RWPE1 (cell line): ENCODE data around the gene GRM8.

Experiments
- CTCF ChIA-PET: fragments of 350-600 bp; sonication (Branson Sonifier 250); formaldehyde crosslinking; extraction: SDS; loops from one replicate; lab custom pipeline; 2021; lab: Yijun Ruan, JAX
- POLR2A ChIA-PET: fragments of 400-600 bp; formaldehyde crosslinking; extraction: SDS; loops from one replicate; lab custom pipeline; 2020; ENCODE audit warnings: antibody characterized with exemption; ENCODE audit not compliant: low non-redundant PET; lab: Yijun Ruan, JAX
- DNase-seq: peaks from one replicate; pipeline ENCODE4 v3.0.0; 2012; ENCODE audit warnings: low spot score
- H3K27ac ChIP-seq: fragments of 450-650 bp; 2 replicates; pipeline ENCODE4 v1.5.1; 2017
- TF ChIP-seq, protein P1 (sequence below): fragments of 450-650 bp; conservative IDR thresholded peaks from 2 replicates; pipeline ENCODE4 v1.5.1; 2017; ENCODE audit warnings: low read depth, mild to moderate bottlenecking

The GRM8 gene

DNA sequence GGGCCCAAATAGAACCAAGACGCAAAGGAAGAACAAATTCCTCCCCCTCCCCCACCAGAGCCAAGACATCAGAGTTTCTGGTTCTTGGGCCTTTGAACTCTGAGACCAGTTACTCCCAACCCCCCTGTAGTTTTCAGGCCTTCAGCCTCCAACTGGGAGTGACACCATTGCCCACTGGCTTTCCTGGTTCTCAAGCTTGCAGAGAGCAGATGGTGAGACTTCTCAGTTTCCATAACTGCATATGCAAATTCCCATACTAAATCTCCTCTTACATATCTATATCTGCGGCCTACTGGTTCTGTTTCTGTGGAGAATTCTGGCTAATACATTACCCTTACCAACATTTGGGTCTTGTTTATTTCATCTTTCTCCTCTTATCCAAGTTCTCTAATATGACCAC is 762.9 kb downstream of the GRM8 start:
- CTCF ChIA-PET, result no interaction called here
- TF ChIP-seq, protein P1, sequence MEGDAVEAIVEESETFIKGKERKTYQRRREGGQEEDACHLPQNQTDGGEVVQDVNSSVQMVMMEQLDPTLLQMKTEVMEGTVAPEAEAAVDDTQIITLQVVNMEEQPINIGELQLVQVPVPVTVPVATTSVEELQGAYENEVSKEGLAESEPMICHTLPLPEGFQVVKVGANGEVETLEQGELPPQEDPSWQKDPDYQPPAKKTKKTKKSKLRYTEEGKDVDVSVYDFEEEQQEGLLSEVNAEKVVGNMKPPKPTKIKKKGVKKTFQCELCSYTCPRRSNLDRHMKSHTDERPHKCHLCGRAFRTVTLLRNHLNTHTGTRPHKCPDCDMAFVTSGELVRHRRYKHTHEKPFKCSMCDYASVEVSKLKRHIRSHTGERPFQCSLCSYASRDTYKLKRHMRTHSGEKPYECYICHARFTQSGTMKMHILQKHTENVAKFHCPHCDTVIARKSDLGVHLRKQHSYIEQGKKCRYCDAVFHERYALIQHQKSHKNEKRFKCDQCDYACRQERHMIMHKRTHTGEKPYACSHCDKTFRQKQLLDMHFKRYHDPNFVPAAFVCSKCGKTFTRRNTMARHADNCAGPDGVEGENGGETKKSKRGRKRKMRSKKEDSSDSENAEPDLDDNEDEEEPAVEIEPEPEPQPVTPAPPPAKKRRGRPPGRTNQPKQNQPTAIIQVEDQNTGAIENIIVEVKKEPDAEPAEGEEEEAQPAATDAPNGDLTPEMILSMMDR, result no peak
- no peak overlapping the region for H3K27ac ChIP-seq
- POLR2A ChIA-PET, result no interaction called here
- no peak for DNase-seq

DNA sequence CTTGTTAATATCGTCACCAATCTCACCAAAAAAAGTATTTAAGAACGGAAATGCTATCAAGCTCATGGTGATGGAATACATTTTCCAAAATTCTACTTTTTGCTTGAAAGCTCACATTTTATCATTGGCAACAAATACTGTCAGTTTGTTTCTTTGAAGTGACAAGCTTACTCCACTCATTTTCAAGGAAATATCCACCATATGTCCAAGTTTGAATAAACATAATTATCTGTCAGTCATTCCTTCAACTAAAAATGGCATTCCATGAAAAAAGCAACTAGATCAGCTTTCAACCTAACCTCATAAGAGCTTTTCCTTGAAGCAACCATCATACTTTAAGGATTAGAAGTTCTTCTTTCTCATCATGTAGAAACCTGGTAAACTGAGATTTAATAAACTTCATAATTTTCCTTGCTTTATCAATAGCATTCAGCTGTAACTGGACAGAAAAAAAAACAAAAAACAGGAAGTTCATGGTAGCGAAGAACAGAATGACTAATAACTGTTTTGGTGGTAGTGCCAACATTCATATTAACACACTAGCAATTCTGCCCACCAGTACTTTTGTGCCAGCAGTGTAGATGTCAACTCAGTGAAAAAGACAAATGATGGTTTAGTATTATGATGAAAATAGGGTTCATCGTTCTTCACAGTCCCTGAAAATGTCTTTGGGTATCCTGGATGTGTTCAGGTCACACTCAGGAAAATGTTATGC is 764.9 kb downstream of the GRM8 start:
- TF ChIP-seq, protein P1, result no peak
- DNase-seq, result no peak
- POLR2A ChIA-PET, result no interaction called here
- no peak overlapping the region for H3K27ac ChIP-seq
- CTCF ChIA-PET, result no interaction called here

DNA sequence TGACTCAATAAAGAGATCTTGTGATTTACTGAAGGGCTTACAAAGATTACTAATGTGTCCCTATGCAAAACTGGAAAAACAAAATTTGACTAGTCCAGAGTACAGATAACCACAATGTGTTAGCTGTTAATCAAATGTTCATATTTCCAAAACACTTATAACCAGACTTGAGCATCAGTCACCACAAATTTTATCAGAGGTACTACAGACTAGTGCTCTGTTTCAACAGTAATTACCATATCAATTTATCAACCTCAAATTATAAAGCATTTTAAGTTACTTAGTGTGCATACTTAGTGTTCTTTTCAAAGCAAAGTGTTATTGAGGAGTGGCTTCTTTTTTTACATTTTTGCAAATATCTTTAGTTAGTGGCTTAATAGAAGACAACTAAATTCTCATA is 765.9 kb downstream of the GRM8 start:
- CTCF ChIA-PET, result no interaction called here
- TF ChIP-seq, protein P1, result no peak
- no peak overlapping the region for H3K27ac ChIP-seq
- no peak for DNase-seq
- POLR2A ChIA-PET, result no interaction called here

DNA sequence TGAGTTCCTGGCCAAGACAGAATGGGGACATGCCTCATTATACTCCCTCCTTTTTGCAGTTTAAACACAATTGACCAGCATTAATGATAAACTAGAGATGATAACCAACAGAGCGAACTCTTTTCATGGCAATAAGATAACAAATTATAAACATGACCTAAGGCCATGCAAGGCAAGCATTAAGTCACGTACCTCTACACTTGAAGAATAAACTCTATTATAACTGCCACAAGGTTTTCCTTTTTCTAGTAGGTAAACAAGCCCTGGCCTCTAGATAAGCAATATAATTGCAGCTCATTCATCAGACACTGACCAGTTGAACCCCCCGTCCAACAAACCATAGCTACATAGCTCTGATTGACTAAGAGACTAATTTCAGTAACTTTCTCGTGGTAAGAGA is 767.0 kb downstream of the GRM8 start:
- ChIA-PET CTCF (no interaction called here), POLR2A (no interaction called here)
- no peak for DNase-seq
- H3K27ac ChIP-seq, result no peak overlapping the region
- TF ChIP-seq, protein P1, result no peak

DNA sequence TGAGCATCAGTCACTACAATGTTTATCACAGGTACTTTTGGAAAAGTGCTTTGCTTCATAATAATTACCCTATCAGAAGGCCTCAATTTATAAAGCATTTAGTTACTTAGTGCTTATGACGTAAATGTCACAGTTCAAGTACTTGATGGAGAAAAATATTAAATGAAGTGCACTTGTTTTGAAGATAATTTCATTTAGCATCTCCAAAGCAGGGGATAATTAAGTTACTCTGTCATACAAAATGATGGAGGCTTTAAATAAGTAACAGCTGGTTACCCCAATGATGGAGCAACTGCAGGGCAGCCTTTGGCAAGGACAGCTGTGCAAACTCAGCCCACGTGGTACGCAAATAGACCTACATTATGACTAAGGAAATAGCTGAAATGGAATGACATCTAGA is 768.8 kb downstream of the GRM8 start:
- CTCF ChIA-PET, result interaction anchor here (0.7 kb wide), 1 partner anchor 20 kb away, joined by 5 read pairs; no protein-coding TSS in a partner anchor
- POLR2A ChIA-PET, result no interaction called here
- DNase-seq, result no peak
- TF ChIP-seq, protein P1, result no peak
- H3K27ac ChIP-seq, result no peak overlapping the region

DNA sequence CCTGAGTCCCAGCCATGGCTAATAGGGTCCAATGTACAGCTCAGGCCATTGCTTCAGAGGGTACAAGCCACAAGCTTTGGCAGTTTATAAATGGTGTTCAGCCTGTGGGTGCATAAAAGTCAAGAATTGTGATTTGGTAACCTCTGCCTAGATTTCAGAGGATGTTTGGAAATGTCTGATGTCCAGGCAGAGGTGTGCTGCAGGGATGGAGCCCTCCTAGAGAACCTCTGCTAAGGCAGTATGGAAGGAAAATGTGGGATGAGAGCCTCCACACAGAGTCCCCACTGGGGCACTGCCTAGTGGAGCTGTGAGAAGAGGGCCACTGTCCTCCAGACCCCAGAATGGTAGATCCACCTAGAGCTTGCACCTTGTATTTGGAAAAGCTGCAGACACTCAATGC is 779.9 kb downstream of the GRM8 start:
- no peak overlapping the region for H3K27ac ChIP-seq
- POLR2A ChIA-PET, result no interaction called here
- CTCF ChIA-PET, result no interaction called here
- DNase-seq, result no peak
- TF ChIP-seq, protein P1, result no peak
